Measurements from ENCODE around the gene PDAP1. TPM values are rescaled to one million over a fixed set of nuclear protein-coding genes. Genes with fewer than 3 reads are reported as not detected.
A peak's percentile ranks its signal among the peaks of the same experiment; 100 is the strongest.

PDAP1 gene, protein sequence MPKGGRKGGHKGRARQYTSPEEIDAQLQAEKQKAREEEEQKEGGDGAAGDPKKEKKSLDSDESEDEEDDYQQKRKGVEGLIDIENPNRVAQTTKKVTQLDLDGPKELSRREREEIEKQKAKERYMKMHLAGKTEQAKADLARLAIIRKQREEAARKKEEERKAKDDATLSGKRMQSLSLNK
- polyA plus RNA-seq (2013, experiment 1 of 2): 125 TPM
- polyA plus RNA-seq (2013, experiment 2 of 2): 126 TPM

- H3K27ac ChIP-seq (ENCODE audit: low read depth, low read length, severe bottlenecking): peak within 1 kb of the TSS; percentile 100
- H3K36me3 ChIP-seq (ENCODE audit: control insufficient read depth, insufficient read depth, low read length): peaks cover 60% of the 10 kb centered on the region
- H3K9me3 ChIP-seq (ENCODE audit: control insufficient read depth, low read length): no peaks in the 10 kb centered on the region
- H3K4me3 ChIP-seq (ENCODE audit: extremely low read depth, insufficient read depth, low read length, poor library complexity, severe bottlenecking): peak within 1 kb of the TSS; percentile 91
- H3K4me1 ChIP-seq (ENCODE audit: control insufficient read depth, insufficient read depth, low read length, poor library complexity, severe bottlenecking): peaks cover 10% of the 10 kb centered on the region
- WGBS, 2 experiments (ENCODE audit: insufficient coverage in 2 of 2): 0% methylated on average over 52 to 67 of the region's 72 CpGs
These were observed at the start of gene PDAP1, which contains the start of gene BUD31 for GRCh38 chr7:99408379-99409191. PDAP1 (minus strand) TSS chr7:99408597; CDS start chr7:99408548, 49 bp downstream. BUD31 (plus strand) TSS chr7:99408969; CDS start chr7:99411093, 2,124 bp downstream.

DNA sequence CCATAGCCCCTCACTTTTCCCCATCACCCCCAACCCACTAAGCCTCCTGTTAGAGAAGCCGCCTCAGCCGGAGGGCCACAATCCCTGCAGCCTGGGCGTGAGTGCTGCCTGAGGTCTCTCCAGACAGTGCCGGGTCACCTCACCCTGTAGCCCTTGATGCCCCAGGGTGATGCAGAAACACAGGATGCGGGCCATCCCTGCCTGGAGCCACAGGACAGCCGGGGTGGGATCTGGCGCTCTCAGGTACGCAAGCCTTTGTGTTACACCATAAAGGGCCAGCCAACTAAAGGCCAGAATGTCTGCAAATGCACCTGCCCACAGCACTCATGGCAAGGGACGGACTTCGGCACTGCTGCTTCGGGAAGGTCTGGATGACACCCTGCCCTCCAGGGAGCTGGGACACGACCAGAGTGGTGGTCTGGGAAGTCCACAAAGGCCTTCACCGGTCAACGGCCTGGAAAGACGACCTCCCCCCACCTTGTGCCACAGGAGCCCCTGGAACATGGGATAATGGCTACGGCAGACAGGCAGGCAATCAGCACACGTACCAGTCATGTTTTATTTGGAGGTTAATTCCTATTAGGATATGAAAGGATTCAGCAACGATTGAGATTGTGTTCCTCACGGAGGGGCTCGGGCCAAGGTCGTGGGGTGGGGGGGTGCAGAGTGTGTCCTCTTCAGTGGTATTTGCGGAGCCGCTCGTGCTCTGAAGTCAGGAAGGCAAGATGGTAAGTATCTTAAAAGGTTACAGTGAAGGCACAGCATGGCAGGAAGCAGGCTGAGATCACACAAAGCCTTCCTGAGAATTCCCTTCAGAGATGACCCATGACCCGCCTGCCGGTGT, 49.5 kb upstream of the PDAP1 start:
- 96 to 97% methylated on average over 23 to 26 of the region's 26 CpGs for WGBS, 2 experiments (ENCODE audit: insufficient coverage in 2 of 2)
- peak overlapping the region; percentile 36 for H3K27ac ChIP-seq (ENCODE audit: low read depth, low read length, severe bottlenecking)
- H3K4me3 ChIP-seq (ENCODE audit: extremely low read depth, insufficient read depth, low read length, poor library complexity, severe bottlenecking): no peak overlapping the region
- peaks cover 90% of the 10 kb centered on the region for H3K36me3 ChIP-seq (ENCODE audit: control insufficient read depth, insufficient read depth, low read length)
- no peaks in the 10 kb centered on the region for H3K9me3 ChIP-seq (ENCODE audit: control insufficient read depth, low read length)
- H3K4me1 ChIP-seq (ENCODE audit: control insufficient read depth, insufficient read depth, low read length, poor library complexity, severe bottlenecking): no peaks in the 10 kb centered on the region

- H3K4me3 ChIP-seq (ENCODE audit: extremely low read depth, insufficient read depth, low read length, poor library complexity, severe bottlenecking): no peak overlapping the region
- 93 to 100% methylated on average over 2 to 5 of the region's 6 CpGs for WGBS, 2 experiments (ENCODE audit: insufficient coverage in 2 of 2)
- H3K9me3 ChIP-seq (ENCODE audit: control insufficient read depth, low read length): no peaks in the 10 kb centered on the region
- H3K27ac ChIP-seq (ENCODE audit: low read depth, low read length, severe bottlenecking): no peak overlapping the region
- H3K36me3 ChIP-seq (ENCODE audit: control insufficient read depth, insufficient read depth, low read length): peaks cover 94% of the 10 kb centered on the region
- no peaks in the 10 kb centered on the region for H3K4me1 ChIP-seq (ENCODE audit: control insufficient read depth, insufficient read depth, low read length, poor library complexity, severe bottlenecking)
These were observed 48.8 kb upstream of the PDAP1 start for GRCh38 chr7:99457050-99457649.

GRCh38 chr7:99456288-99456687, 47.9 kb upstream of the PDAP1 start:
- no peaks in the 10 kb centered on the region for H3K9me3 ChIP-seq (ENCODE audit: control insufficient read depth, low read length)
- H3K36me3 ChIP-seq (ENCODE audit: control insufficient read depth, insufficient read depth, low read length): peaks cover 97% of the 10 kb centered on the region
- H3K4me3 ChIP-seq (ENCODE audit: extremely low read depth, insufficient read depth, low read length, poor library complexity, severe bottlenecking): no peak overlapping the region
- WGBS, 2 experiments (ENCODE audit: insufficient coverage in 2 of 2): 92% methylated on average over 12 to 13 of the region's 13 CpGs
- H3K4me1 ChIP-seq (ENCODE audit: control insufficient read depth, insufficient read depth, low read length, poor library complexity, severe bottlenecking): no peaks in the 10 kb centered on the region
- H3K27ac ChIP-seq (ENCODE audit: low read depth, low read length, severe bottlenecking): no peak overlapping the region

DNA sequence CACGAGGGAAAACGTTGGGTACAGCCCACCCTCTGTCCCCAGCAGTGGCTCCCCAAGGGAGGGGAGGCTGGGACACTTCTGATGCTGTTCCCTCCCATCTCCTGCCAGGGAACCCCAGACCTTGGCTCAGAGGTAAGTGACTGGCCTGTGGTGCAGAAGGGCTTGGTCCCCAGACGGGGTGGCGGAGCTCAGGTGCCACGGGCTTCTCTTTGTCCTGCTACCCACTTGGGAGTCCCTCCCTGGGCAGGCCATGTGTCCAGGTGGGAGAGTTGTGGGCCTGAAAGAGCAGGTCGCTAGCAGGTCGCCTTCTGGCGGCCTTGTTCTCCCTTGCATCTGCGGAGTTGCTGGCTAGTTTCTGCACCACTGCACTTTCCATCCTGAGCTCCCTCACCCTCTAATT, 47.5 kb upstream of the PDAP1 start:
- no peak overlapping the region for H3K4me3 ChIP-seq (ENCODE audit: extremely low read depth, insufficient read depth, low read length, poor library complexity, severe bottlenecking)
- H3K27ac ChIP-seq (ENCODE audit: low read depth, low read length, severe bottlenecking): no peak overlapping the region
- H3K4me1 ChIP-seq (ENCODE audit: control insufficient read depth, insufficient read depth, low read length, poor library complexity, severe bottlenecking): no peaks in the 10 kb centered on the region
- WGBS, 2 experiments (ENCODE audit: insufficient coverage in 2 of 2): 89 to 100% methylated on average over 5 to 6 of the region's 9 CpGs
- H3K36me3 ChIP-seq (ENCODE audit: control insufficient read depth, insufficient read depth, low read length): peaks cover 96% of the 10 kb centered on the region
- H3K9me3 ChIP-seq (ENCODE audit: control insufficient read depth, low read length): no peaks in the 10 kb centered on the region

- no peaks in the 10 kb centered on the region for H3K4me1 ChIP-seq (ENCODE audit: control insufficient read depth, insufficient read depth, low read length, poor library complexity, severe bottlenecking)
- WGBS, 2 experiments (ENCODE audit: insufficient coverage in 2 of 2): 99 to 100% methylated on average over 9 to 10 of the region's 11 CpGs
- H3K4me3 ChIP-seq (ENCODE audit: extremely low read depth, insufficient read depth, low read length, poor library complexity, severe bottlenecking): no peak overlapping the region
- peaks cover 96% of the 10 kb centered on the region for H3K36me3 ChIP-seq (ENCODE audit: control insufficient read depth, insufficient read depth, low read length)
- no peaks in the 10 kb centered on the region for H3K9me3 ChIP-seq (ENCODE audit: control insufficient read depth, low read length)
- H3K27ac ChIP-seq (ENCODE audit: low read depth, low read length, severe bottlenecking): no peak overlapping the region
These were observed 44.7 kb upstream of the PDAP1 start for GRCh38 chr7:99453105-99453504.

DNA sequence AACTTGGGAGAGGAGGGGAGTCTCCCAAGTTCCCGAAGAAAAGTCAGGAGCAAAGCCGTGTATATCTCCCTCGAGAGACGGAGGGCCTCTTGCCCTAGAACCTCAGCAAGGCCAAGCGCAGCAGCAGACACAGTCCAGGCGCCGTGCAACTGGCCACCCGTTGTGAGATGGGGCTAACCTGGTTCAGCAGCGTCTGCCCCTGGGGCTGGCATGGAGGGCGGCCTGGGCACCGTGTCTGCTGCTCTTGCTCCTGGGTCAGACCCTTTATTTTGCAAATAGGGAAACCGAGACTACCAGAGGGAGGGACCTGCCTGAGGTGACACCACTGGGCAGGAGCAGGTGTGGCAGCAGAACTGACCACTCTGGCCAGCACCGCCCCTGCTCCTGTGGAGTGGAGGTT, 44.1 kb upstream of the PDAP1 start:
- Histone ChIP-seq H3K27ac (ENCODE audit: low read depth, low read length, severe bottlenecking) (no peak overlapping the region), H3K36me3 (ENCODE audit: control insufficient read depth, insufficient read depth, low read length) (peaks cover 96% of the 10 kb centered on the region), H3K4me3 (ENCODE audit: extremely low read depth, insufficient read depth, low read length, poor library complexity, severe bottlenecking) (no peak overlapping the region), H3K9me3 (ENCODE audit: control insufficient read depth, low read length) (no peaks in the 10 kb centered on the region), H3K4me1 (ENCODE audit: control insufficient read depth, insufficient read depth, low read length, poor library complexity, severe bottlenecking) (no peaks in the 10 kb centered on the region)
- WGBS, 2 experiments (ENCODE audit: insufficient coverage in 2 of 2): 96 to 97% methylated on average over 12 to 13 of the region's 13 CpGs

- H3K9me3 ChIP-seq (ENCODE audit: control insufficient read depth, low read length): no peaks in the 10 kb centered on the region
- no peak overlapping the region for H3K27ac ChIP-seq (ENCODE audit: low read depth, low read length, severe bottlenecking)
- no peaks in the 10 kb centered on the region for H3K4me1 ChIP-seq (ENCODE audit: control insufficient read depth, insufficient read depth, low read length, poor library complexity, severe bottlenecking)
- WGBS, 2 experiments (ENCODE audit: insufficient coverage in 2 of 2): 96 to 98% methylated on average over 6 to 8 of the region's 8 CpGs
- H3K4me3 ChIP-seq (ENCODE audit: extremely low read depth, insufficient read depth, low read length, poor library complexity, severe bottlenecking): no peak overlapping the region
- peaks cover 96% of the 10 kb centered on the region for H3K36me3 ChIP-seq (ENCODE audit: control insufficient read depth, insufficient read depth, low read length)
These were observed 43.5 kb upstream of the PDAP1 start for GRCh38 chr7:99451936-99452335.

GRCh38 chr7:99449326-99449725, 40.9 kb upstream of the PDAP1 start:
- 96 to 97% methylated on average over 4 to 5 of the region's 5 CpGs for WGBS, 2 experiments (ENCODE audit: insufficient coverage in 2 of 2)
- no peaks in the 10 kb centered on the region for H3K9me3 ChIP-seq (ENCODE audit: control insufficient read depth, low read length)
- no peak overlapping the region for H3K27ac ChIP-seq (ENCODE audit: low read depth, low read length, severe bottlenecking)
- H3K36me3 ChIP-seq (ENCODE audit: control insufficient read depth, insufficient read depth, low read length): peaks cover 94% of the 10 kb centered on the region
- no peaks in the 10 kb centered on the region for H3K4me1 ChIP-seq (ENCODE audit: control insufficient read depth, insufficient read depth, low read length, poor library complexity, severe bottlenecking)
- H3K4me3 ChIP-seq (ENCODE audit: extremely low read depth, insufficient read depth, low read length, poor library complexity, severe bottlenecking): no peak overlapping the region

DNA sequence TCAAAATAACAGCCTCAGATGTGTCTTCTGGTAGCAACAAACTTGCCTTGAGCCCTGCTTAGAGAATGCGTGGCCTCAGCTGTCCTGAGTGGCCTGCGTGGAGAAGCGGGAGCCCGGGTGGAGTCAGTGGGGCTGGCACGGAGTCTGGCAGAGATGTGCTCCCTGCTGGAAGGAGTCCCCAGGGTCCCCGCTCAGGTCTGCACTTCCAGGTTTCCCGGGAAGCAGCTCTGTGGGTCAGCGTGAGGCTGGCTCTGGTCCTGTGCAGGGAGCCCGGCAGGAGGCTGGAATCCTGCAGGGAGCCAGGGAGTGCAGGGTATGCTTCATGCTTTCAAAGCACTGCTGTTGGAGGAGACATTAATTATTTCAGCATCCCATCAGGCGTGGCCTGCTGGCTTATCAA, 40.5 kb upstream of the PDAP1 start:
- no peaks in the 10 kb centered on the region for H3K9me3 ChIP-seq (ENCODE audit: control insufficient read depth, low read length)
- H3K4me3 ChIP-seq (ENCODE audit: extremely low read depth, insufficient read depth, low read length, poor library complexity, severe bottlenecking): no peak overlapping the region
- H3K4me1 ChIP-seq (ENCODE audit: control insufficient read depth, insufficient read depth, low read length, poor library complexity, severe bottlenecking): no peaks in the 10 kb centered on the region
- no peak overlapping the region for H3K27ac ChIP-seq (ENCODE audit: low read depth, low read length, severe bottlenecking)
- 90 to 96% methylated on average over 10 of the region's 10 CpGs for WGBS, 2 experiments (ENCODE audit: insufficient coverage in 2 of 2)
- H3K36me3 ChIP-seq (ENCODE audit: control insufficient read depth, insufficient read depth, low read length): peaks cover 94% of the 10 kb centered on the region

All from mesodermal cell (in vitro differentiated cells).